Panc1 (cell line): Measurements from ENCODE around the gene RBPMS2. TPM values are rescaled to one million over a fixed set of nuclear protein-coding genes. Genes with fewer than 3 reads are reported as not detected.

ENCODE experiments used
- ATAC-seq: fragments of 200-7000 bp; cut with Tn5 transposase; 2 replicates; pipeline ENCODE4 v1.9.1; 2020; ENCODE audit warnings: mild to moderate bottlenecking, moderate library complexity
- BruUV-seq: library from RNA; stranded (reverse); fragments of 400-500 nt; replicated peaks from 2 replicates; lab custom pipeline; 2021; lab: Mats Ljungman, UMichigan
- CTCF ChIA-PET: fragments of 300-600 bp; sonication (Branson Sonifier 250); formaldehyde crosslinking; loops from one replicate; lab custom pipeline; 2022; ENCODE audit warnings: antibody characterized with exemption; lab: Charles Lee
- POLR2A ChIA-PET: fragments of 300-600 bp; sonication (Branson Sonifier 250); formaldehyde crosslinking; loops from one replicate; lab custom pipeline; 2022; ENCODE audit warnings: antibody characterized with exemption; lab: Charles Lee
- DNase-seq: peaks from one replicate; pipeline ENCODE4 v3.0.0-alpha.2; 2010; ENCODE audit warnings: low read depth, low spot score
- H3K27ac ChIP-seq: 2 replicates; pipeline ENCODE4 v1.5.1; 2011; ENCODE audit warnings: mild to moderate bottlenecking, low read length, inconsistent platforms
- H3K27me3 ChIP-seq: fragments of 200-500 bp; sonication (Bioruptor generic); 2 replicates; pipeline ENCODE4 v1.6.0; 2014; ENCODE audit warnings: low read length, inconsistent platforms; ENCODE audit not compliant: control insufficient read depth, insufficient read depth
- H3K36me3 ChIP-seq: fragments of 200-500 bp; sonication (Bioruptor generic); 2 replicates; pipeline ENCODE4 v1.5.1; 2014; ENCODE audit warnings: inconsistent platforms, mild to moderate bottlenecking, low read length, moderate library complexity; ENCODE audit not compliant: control insufficient read depth, insufficient read depth
- H3K4me1 ChIP-seq: 2 replicates; pipeline ENCODE4 v1.5.1; 2011; ENCODE audit warnings: inconsistent platforms, mild to moderate bottlenecking, low read length, moderate library complexity; ENCODE audit not compliant: control insufficient read depth, insufficient read depth
- H3K4me3 ChIP-seq, 2 experiments: 2 replicates each; pipeline ENCODE4 v1.5.1; 2011 to 2012; ENCODE audit warnings: low read depth in 2 of 2, low read length in 2 of 2, mild to moderate bottlenecking in 2 of 2, inconsistent platforms in 1 of 2, moderate library complexity in 1 of 2
- H3K9me3 ChIP-seq: fragments of 200-500 bp; sonication (Bioruptor generic); 2 replicates; pipeline ENCODE4 v1.5.1; 2014; ENCODE audit warnings: low read depth, mild to moderate bottlenecking, inconsistent platforms, low read length, moderate library complexity; ENCODE audit not compliant: control insufficient read depth, insufficient read depth
- POLR2AphosphoS5 ChIP-seq: IDR thresholded peaks from 2 replicates; pipeline ENCODE4 v1.6.1; 2012; ENCODE audit warnings: mild to moderate bottlenecking, low read depth, low read length, moderate library complexity
- SIN3A ChIP-seq: IDR thresholded peaks from 2 replicates; pipeline ENCODE4 v1.6.1; 2012; ENCODE audit warnings: low read depth, mild to moderate bottlenecking, low read length, moderate library complexity, borderline replicate concordance; ENCODE audit not compliant: insufficient read depth
- TCF7L2 ChIP-seq: IDR thresholded peaks from 2 replicates; pipeline ENCODE4 v1.6.1; 2011; ENCODE audit warnings: mild to moderate bottlenecking, low read depth, low read length, inconsistent platforms
- in situ Hi-C: cut with HindIII; loops from 2 replicates; pipeline ENCODE4 v1.10.0; 2016; ENCODE audit warnings: low sequenced_read_pairs, low pct_unique_long_range_greater_than_20kb
- intact Hi-C: fragments of 100-400 bp; cut with micrococcal nuclease; formaldehyde crosslinking; loops from one replicate; pipeline ENCODE4 v1.10.0; 2022; ENCODE audit not compliant: unreplicated experiment
- total RNA-seq: library from RNA; stranded (reverse); gene quantifications from one replicate; pipeline ENCODE4 v1.2.1, GENCODE V29; 2021; ENCODE audit not compliant: unreplicated experiment
- TF ChIP-seq, protein P1 (sequence below): fragments of 450-650 bp; IDR thresholded peaks from 2 replicates; pipeline ENCODE4 v1.5.1; 2017; ENCODE audit warnings: mild to moderate bottlenecking
- TF ChIP-seq, protein P2 (sequence below), 2 experiments: IDR thresholded peaks; 2 replicates each; pipeline ENCODE4 v1.6.1; 2011 to 2012; ENCODE audit warnings: low read depth in 2 of 2, control low read depth in 1 of 2, low read length in 1 of 2, mild to moderate bottlenecking in 1 of 2, moderate library complexity in 1 of 2; ENCODE audit not compliant: insufficient read depth in 1 of 2

Gene RBPMS2
- total RNA-seq, 1 experiment from 2014 or later: 33.7 TPM

DNA sequence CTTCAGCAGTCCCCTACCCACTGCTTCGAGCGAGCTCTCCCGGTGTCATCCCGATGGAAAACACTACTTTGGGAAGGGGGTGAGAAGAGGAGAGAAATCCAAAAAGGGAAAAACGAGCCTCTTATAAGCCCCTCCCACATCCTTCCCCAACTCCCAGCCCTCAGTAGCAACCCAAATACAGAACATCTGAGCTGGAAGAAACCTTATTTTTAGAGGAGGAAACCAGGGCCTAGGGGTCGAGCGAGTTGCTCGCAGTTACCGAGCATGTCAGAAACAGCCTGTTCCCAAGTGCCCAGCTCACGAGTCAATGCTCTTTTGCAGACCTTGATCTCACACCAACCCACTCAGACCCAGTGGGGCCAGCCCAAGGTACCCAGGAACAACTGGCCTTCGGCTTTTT lies 14.2 kb downstream of the RBPMS2 start:
- no peaks in the 10 kb centered on the region for H3K4me1 ChIP-seq
- no peak for ATAC-seq
- ChIA-PET CTCF (interaction anchor here (0.6 kb wide), 2 partner anchors 66 to 103 kb away, joined by 3 to 6 read pairs; no protein-coding TSS in a partner anchor), POLR2A (interaction anchor here (0.5 kb wide), 1 partner anchor 27 kb away, joined by 3 read pairs; no protein-coding TSS in a partner anchor)
- no peak for DNase-seq
- in situ Hi-C loops: no loop called here
- no peaks in the 10 kb centered on the region for H3K27me3 ChIP-seq
- no peak overlapping the region for H3K4me3 ChIP-seq
- no peaks in the 10 kb centered on the region for H3K36me3 ChIP-seq
- TF ChIP-seq SIN3A (no peak), TCF7L2 (no peak), POLR2AphosphoS5 (no peak)
- TF ChIP-seq, protein P1, sequence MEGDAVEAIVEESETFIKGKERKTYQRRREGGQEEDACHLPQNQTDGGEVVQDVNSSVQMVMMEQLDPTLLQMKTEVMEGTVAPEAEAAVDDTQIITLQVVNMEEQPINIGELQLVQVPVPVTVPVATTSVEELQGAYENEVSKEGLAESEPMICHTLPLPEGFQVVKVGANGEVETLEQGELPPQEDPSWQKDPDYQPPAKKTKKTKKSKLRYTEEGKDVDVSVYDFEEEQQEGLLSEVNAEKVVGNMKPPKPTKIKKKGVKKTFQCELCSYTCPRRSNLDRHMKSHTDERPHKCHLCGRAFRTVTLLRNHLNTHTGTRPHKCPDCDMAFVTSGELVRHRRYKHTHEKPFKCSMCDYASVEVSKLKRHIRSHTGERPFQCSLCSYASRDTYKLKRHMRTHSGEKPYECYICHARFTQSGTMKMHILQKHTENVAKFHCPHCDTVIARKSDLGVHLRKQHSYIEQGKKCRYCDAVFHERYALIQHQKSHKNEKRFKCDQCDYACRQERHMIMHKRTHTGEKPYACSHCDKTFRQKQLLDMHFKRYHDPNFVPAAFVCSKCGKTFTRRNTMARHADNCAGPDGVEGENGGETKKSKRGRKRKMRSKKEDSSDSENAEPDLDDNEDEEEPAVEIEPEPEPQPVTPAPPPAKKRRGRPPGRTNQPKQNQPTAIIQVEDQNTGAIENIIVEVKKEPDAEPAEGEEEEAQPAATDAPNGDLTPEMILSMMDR: no peak
- TF ChIP-seq, protein P2, sequence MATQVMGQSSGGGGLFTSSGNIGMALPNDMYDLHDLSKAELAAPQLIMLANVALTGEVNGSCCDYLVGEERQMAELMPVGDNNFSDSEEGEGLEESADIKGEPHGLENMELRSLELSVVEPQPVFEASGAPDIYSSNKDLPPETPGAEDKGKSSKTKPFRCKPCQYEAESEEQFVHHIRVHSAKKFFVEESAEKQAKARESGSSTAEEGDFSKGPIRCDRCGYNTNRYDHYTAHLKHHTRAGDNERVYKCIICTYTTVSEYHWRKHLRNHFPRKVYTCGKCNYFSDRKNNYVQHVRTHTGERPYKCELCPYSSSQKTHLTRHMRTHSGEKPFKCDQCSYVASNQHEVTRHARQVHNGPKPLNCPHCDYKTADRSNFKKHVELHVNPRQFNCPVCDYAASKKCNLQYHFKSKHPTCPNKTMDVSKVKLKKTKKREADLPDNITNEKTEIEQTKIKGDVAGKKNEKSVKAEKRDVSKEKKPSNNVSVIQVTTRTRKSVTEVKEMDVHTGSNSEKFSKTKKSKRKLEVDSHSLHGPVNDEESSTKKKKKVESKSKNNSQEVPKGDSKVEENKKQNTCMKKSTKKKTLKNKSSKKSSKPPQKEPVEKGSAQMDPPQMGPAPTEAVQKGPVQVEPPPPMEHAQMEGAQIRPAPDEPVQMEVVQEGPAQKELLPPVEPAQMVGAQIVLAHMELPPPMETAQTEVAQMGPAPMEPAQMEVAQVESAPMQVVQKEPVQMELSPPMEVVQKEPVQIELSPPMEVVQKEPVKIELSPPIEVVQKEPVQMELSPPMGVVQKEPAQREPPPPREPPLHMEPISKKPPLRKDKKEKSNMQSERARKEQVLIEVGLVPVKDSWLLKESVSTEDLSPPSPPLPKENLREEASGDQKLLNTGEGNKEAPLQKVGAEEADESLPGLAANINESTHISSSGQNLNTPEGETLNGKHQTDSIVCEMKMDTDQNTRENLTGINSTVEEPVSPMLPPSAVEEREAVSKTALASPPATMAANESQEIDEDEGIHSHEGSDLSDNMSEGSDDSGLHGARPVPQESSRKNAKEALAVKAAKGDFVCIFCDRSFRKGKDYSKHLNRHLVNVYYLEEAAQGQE (IDR thresholded peaks at IDR 0.05; ENCODE audit: insufficient read depth in 1 of 2, low read depth in 2 of 2, low read length in 1 of 2): no peak
- no peak overlapping the region for H3K27ac ChIP-seq
- no peaks in the 10 kb centered on the region for H3K9me3 ChIP-seq
- no TSS peak for BruUV-seq
- intact Hi-C loops: no loop called here

DNA sequence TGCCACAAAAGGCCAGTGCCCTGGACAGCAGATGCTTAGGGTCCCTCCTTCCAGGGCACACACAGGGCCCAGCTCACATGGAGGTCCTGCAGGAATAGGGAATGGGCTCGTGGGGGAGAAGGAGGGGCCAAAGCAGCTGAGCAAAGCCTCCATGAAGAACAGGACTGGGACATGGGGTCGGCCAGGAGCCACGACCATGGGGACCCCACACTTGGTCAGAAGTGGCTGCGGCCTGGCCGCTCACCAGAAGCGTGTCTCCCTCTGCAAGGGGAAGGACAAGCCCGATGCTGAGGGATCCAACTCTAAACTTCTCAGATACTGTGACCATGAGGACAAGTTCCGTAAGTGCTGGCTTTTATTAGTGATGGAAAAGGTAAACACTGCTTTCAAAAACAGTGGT lies 15.3 kb downstream of the RBPMS2 start:
- H3K36me3 ChIP-seq: no peaks in the 10 kb centered on the region
- TF ChIP-seq, protein P2 (IDR thresholded peaks at IDR 0.05; ENCODE audit: insufficient read depth in 1 of 2, low read depth in 2 of 2, low read length in 1 of 2): no peak
- TF ChIP-seq, protein P1: no peak
- TF ChIP-seq POLR2AphosphoS5: no peak
- no peak for TF ChIP-seq TCF7L2
- no peak for TF ChIP-seq SIN3A
- H3K4me1 ChIP-seq: no peaks in the 10 kb centered on the region
- ChIA-PET POLR2A (no interaction called here), CTCF (interaction anchor here (0.5 kb wide), 1 partner anchor 15 kb away, joined by 6 read pairs; no protein-coding TSS in a partner anchor)
- H3K9me3 ChIP-seq: no peaks in the 10 kb centered on the region
- H3K27me3 ChIP-seq: no peaks in the 10 kb centered on the region
- intact Hi-C loops: no loop called here
- BruUV-seq: no TSS peak
- ATAC-seq (no peak), DNase-seq (no peak)
- no peak overlapping the region for H3K4me3 ChIP-seq
- no peak overlapping the region for H3K27ac ChIP-seq
- in situ Hi-C loops: no loop called here
